K562 (cell line): ENCODE data around the gene FNDC11. TPM values are rescaled to one million over a fixed set of nuclear protein-coding genes. Genes with fewer than 3 reads are reported as not detected.

Experiments
- ARHGAP35 ChIP-seq: fragments of 450-650 bp; IDR thresholded peaks from 2 replicates; pipeline ENCODE4 v1.6.1; 2018; ENCODE audit not compliant: partially characterized antibody
- ATF1 ChIP-seq, 2 experiments: fragments of 450-650 bp in 1 of 2; IDR thresholded peaks; 2 replicates each; pipeline ENCODE4 v1.6.1; 2016; ENCODE audit warnings: missing compliant biosample characterization in 1 of 2, missing genetic modification characterization in 1 of 2
- CREM ChIP-seq: IDR thresholded peaks from 2 replicates; pipeline ENCODE4 v1.6.1; 2014; ENCODE audit warnings: antibody characterized with exemption, low read depth
- CTBP1 ChIP-seq: fragments of 450-650 bp; IDR thresholded peaks from 2 replicates; pipeline ENCODE4 v1.6.1; 2016; ENCODE audit warnings: borderline replicate concordance
- CXXC5 ChIP-seq: fragments of 250-450 bp; sonication (Bioruptor Pico); IDR thresholded peaks from 2 replicates; pipeline ENCODE4 v1.8.0; 2022; ENCODE audit warnings: inconsistent platforms, mild to moderate bottlenecking, moderate library complexity
- EGR1 ChIP-seq: fragments of 450-650 bp; conservative IDR thresholded peaks from 2 replicates; pipeline ENCODE4 v1.6.1; 2017; ENCODE audit warnings: mild to moderate bottlenecking
- HNRNPL ChIP-seq: fragments of 200-400 bp; formaldehyde crosslinking; IDR thresholded peaks from 2 replicates; pipeline ENCODE4 v1.6.1; 2017; ENCODE audit warnings: low read depth, mild to moderate bottlenecking, low read length
- MAZ ChIP-seq, 2 experiments: fragments of 450-650 bp in 1 of 2; sonication (generic) in 1 of 2; formaldehyde crosslinking; IDR thresholded peaks in 1 of 2; conservative IDR thresholded peaks in 1 of 2; 2 replicates each; pipeline versions ENCODE4 v1.4.0 to v1.5.0; 2020; ENCODE audit warnings: mild to moderate bottlenecking in 1 of 2, missing genetic modification reagents in 1 of 2
- PCBP1 ChIP-seq: fragments of 200-400 bp; formaldehyde crosslinking; IDR thresholded peaks from 2 replicates; pipeline ENCODE4 v1.6.1; 2018; ENCODE audit warnings: mild to moderate bottlenecking, low read depth, low read length; ENCODE audit not compliant: poor library complexity, severe bottlenecking
- POLR2G ChIP-seq: fragments of 200-400 bp; formaldehyde crosslinking; IDR thresholded peaks from 2 replicates; pipeline ENCODE4 v1.6.1; 2017; ENCODE audit warnings: low read depth, mild to moderate bottlenecking, antibody characterized with exemption, low read length, moderate library complexity
- ZBTB17 ChIP-seq: fragments of 450-650 bp; formaldehyde crosslinking; IDR thresholded peaks from 2 replicates; pipeline ENCODE4 v1.4.0; 2020; ENCODE audit warnings: mild to moderate bottlenecking
- ZBTB7A ChIP-seq: IDR thresholded peaks from 2 replicates; pipeline ENCODE4 v1.6.1; 2011; ENCODE audit warnings: low read depth, mild to moderate bottlenecking, low read length, moderate library complexity, borderline replicate concordance; ENCODE audit not compliant: control insufficient read depth
- ZBTB8A ChIP-seq: fragments of 450-650 bp; IDR thresholded peaks from 2 replicates; pipeline ENCODE4 v1.6.1; 2018; ENCODE audit warnings: mild to moderate bottlenecking, moderate library complexity; ENCODE audit not compliant: partially characterized antibody
- ZNF551 ChIP-seq: fragments of 250-450 bp; sonication (Bioruptor Pico); IDR thresholded peaks from 2 replicates; pipeline ENCODE4 v1.5.0; 2021; ENCODE audit warnings: mild to moderate bottlenecking, moderate library complexity
- ZNF780A ChIP-seq: fragments of 250-450 bp; sonication (Bioruptor Pico); IDR thresholded peaks from 2 replicates; pipeline ENCODE4 v1.5.0; 2021; ENCODE audit warnings: mild to moderate bottlenecking
- polyA plus RNA-seq, 8 experiments: library from polyadenylated mRNA; depleted of rRNA in 4 of 8; stranded (reverse) in 5 of 8; unstranded in 3 of 8; fragments of >200 nt; fragmentation: Nextera tagmentation in 2 of 8; fragmentation: Illumina TruSeq in 1 of 8; extraction: Ambion mirVana in 2 of 8; extraction: Trizol in 1 of 8; gene quantifications; 2 replicates each; pipeline versions ENCODE4 v1.2.1 to v1.2.3, GENCODE V29; 2011 to 2014; ENCODE audit warnings: inconsistent platforms in 1 of 8, missing spikeins in 1 of 8
- total RNA-seq, 7 experiments: library from RNA; depleted of rRNA in 6 of 7; stranded (reverse); fragments of >200 nt in 6 of 7; fragmentation: Illumina TruSeq in 2 of 7; extraction: Trizol in 2 of 7; gene quantifications; 2 replicates each; pipeline versions ENCODE4 v1.2.1 to v1.2.3, GENCODE V29; 2011 to 2021; ENCODE audit warnings: low replicate concordance in 1 of 7
- TF ChIP-seq, protein P1 (sequence below): fragments of 150-350 bp; conservative IDR thresholded peaks from 2 replicates; pipeline ENCODE4 v1.6.1; 2014; ENCODE audit warnings: low read length
- TF ChIP-seq, protein P2 (sequence below), 3 experiments: fragments of 200-800 bp in 1 of 3; fragments of 250-450 bp in 1 of 3; fragments of 450-650 bp in 1 of 3; sonication (Bioruptor Pico) in 1 of 3; sonication (Bioruptor generic) in 1 of 3; formaldehyde crosslinking in 1 of 3; IDR thresholded peaks; 2 replicates each; pipeline versions ENCODE4 v1.6.1 to v1.8.0; 2016 to 2022; ENCODE audit warnings: mild to moderate bottlenecking in 2 of 3, missing genetic modification characterization in 2 of 3, missing compliant biosample characterization in 1 of 3, moderate library complexity in 1 of 3

Gene FNDC11
- total and polyA plus RNA-seq, 9 of the 15 experiments (the other 6 are each of a cell fraction or from before 2014, with no cell fraction given) = 0.08 to 2.3 (median 0.64) TPM; not detected in 2

DNA sequence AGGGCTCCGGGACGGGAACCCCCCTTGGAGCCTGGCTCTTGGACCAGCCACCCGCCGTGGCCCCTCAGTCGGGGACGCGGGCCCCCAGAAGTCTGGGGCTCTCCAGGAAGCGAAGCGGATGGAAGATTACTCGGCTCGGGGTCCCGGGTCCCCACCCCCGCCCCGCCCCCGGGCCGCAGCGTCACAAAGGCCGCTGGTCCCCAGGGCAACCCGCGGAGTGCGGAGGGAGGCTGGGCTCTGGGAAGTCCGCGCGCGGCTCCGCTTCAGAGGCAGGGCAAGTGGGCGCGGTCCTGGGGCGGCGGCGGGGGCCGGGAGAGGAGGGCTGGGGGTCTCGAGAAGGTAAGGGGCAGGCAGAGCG lies at the start of gene FNDC11 (continued):
- TF ChIP-seq ZBTB7A = peak; percentile 87; the same call in 1 of the 2 replicates
- TF ChIP-seq HNRNPL = 0 out of 2 replicates have a peak, but pooled peaks have one; percentile 37
- no peak for TF ChIP-seq ZNF780A (CRISPR knock-in tag)
- TF ChIP-seq, protein P1, sequence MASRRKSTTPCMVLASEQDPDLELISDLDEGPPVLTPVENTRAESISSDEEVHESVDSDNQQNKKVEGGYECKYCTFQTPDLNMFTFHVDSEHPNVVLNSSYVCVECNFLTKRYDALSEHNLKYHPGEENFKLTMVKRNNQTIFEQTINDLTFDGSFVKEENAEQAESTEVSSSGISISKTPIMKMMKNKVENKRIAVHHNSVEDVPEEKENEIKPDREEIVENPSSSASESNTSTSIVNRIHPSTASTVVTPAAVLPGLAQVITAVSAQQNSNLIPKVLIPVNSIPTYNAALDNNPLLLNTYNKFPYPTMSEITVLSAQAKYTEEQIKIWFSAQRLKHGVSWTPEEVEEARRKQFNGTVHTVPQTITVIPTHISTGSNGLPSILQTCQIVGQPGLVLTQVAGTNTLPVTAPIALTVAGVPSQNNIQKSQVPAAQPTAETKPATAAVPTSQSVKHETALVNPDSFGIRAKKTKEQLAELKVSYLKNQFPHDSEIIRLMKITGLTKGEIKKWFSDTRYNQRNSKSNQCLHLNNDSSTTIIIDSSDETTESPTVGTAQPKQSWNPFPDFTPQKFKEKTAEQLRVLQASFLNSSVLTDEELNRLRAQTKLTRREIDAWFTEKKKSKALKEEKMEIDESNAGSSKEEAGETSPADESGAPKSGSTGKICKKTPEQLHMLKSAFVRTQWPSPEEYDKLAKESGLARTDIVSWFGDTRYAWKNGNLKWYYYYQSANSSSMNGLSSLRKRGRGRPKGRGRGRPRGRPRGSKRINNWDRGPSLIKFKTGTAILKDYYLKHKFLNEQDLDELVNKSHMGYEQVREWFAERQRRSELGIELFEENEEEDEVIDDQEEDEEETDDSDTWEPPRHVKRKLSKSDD = no peak
- TF ChIP-seq ZBTB8A = no peak
- TF ChIP-seq, protein P2, sequence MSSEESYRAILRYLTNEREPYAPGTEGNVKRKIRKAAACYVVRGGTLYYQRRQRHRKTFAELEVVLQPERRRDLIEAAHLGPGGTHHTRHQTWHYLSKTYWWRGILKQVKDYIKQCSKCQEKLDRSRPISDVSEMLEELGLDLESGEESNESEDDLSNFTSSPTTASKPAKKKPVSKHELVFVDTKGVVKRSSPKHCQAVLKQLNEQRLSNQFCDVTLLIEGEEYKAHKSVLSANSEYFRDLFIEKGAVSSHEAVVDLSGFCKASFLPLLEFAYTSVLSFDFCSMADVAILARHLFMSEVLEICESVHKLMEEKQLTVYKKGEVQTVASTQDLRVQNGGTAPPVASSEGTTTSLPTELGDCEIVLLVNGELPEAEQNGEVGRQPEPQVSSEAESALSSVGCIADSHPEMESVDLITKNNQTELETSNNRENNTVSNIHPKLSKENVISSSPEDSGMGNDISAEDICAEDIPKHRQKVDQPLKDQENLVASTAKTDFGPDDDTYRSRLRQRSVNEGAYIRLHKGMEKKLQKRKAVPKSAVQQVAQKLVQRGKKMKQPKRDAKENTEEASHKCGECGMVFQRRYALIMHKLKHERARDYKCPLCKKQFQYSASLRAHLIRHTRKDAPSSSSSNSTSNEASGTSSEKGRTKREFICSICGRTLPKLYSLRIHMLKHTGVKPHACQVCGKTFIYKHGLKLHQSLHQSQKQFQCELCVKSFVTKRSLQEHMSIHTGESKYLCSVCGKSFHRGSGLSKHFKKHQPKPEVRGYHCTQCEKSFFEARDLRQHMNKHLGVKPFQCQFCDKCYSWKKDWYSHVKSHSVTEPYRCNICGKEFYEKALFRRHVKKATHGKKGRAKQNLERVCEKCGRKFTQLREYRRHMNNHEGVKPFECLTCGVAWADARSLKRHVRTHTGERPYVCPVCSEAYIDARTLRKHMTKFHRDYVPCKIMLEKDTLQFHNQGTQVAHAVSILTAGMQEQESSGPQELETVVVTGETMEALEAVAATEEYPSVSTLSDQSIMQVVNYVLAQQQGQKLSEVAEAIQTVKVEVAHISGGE (CRISPR knock-in tag; IDR thresholded peaks at IDR 0.05) = peak in 1 of 3 experiments; percentile 43; a peak in 1 of 6 replicates
- TF ChIP-seq CREM = peak; percentile 35; the same call in 1 of the 2 replicates
- TF ChIP-seq PCBP1 = no peak
- TF ChIP-seq MAZ (CRISPR knock-in tag; conservative IDR thresholded peaks at IDR 0.05 in 1 of 2, IDR thresholded peaks at IDR 0.05 in 1 of 2) = peak in 1 of 2 experiments; percentile 28; a peak in 1 of 4 replicates
- TF ChIP-seq EGR1 = peak; percentile 83
- TF ChIP-seq ATF1 (CRISPR knock-in tag; IDR thresholded peaks at IDR 0.05) = no peak
- TF ChIP-seq ATF1 (tag; IDR thresholded peaks at IDR 0.05) = peak; percentile 32; the same call in 1 of the 2 replicates
- peak; percentile 9; the same call in 1 of the 2 replicates for TF ChIP-seq POLR2G
- TF ChIP-seq ZNF551 (CRISPR knock-in tag) = no peak
- TF ChIP-seq CXXC5 = peak; percentile 3
- 0 out of 2 replicates have a peak, but pooled peaks have one; percentile 58 for TF ChIP-seq ZBTB17 (CRISPR knock-in tag)
- no peak for TF ChIP-seq ARHGAP35
- no peak for TF ChIP-seq CTBP1
